RWPE1 (cell line): ENCODE measurements around the gene GBP4.

Source experiments
- CTCF ChIA-PET: fragments of 350-600 bp; sonication (Branson Sonifier 250); formaldehyde crosslinking; extraction: SDS; loops from one replicate; lab custom pipeline; 2021; lab: Yijun Ruan, JAX
- POLR2A ChIA-PET: fragments of 400-600 bp; formaldehyde crosslinking; extraction: SDS; loops from one replicate; lab custom pipeline; 2020; ENCODE audit warnings: antibody characterized with exemption; ENCODE audit not compliant: low non-redundant PET; lab: Yijun Ruan, JAX
- DNase-seq: peaks from one replicate; pipeline ENCODE4 v3.0.0; 2012; ENCODE audit warnings: low spot score
- H3K27ac ChIP-seq: fragments of 450-650 bp; 2 replicates; pipeline ENCODE4 v1.5.1; 2017
- CTCF ChIP-seq: fragments of 450-650 bp; conservative IDR thresholded peaks from 2 replicates; pipeline ENCODE4 v1.5.1; 2017; ENCODE audit warnings: low read depth, mild to moderate bottlenecking

GBP4 gene

GRCh38 chr1:89166705-89167104, 32.0 kb downstream of the GBP4 start:
- no peak for TF ChIP-seq CTCF
- DNase-seq = no peak
- ChIA-PET POLR2A (no interaction called here), CTCF (no interaction called here)
- no peak overlapping the region for H3K27ac ChIP-seq

GRCh38 chr1:89165811-89166210, 32.9 kb downstream of the GBP4 start:
- H3K27ac ChIP-seq = no peak overlapping the region
- no peak for DNase-seq
- ChIA-PET POLR2A (no interaction called here), CTCF (no interaction called here)
- TF ChIP-seq CTCF = no peak

GRCh38 chr1:89151047-89151446, 47.7 kb downstream of the GBP4 start:
- ChIA-PET CTCF (no interaction called here), POLR2A (no interaction called here)
- DNase-seq = no peak
- no peak for TF ChIP-seq CTCF
- H3K27ac ChIP-seq = no peak overlapping the region

- no peak for DNase-seq
- H3K27ac ChIP-seq = no peak overlapping the region
- TF ChIP-seq CTCF = no peak
- POLR2A ChIA-PET = no interaction called here
- CTCF ChIA-PET = interaction anchor here (0.6 to 0.7 kb wide), 4 partner anchors 42 to 146 kb away, joined by 3 to 6 read pairs (median 4); no protein-coding TSS in a partner anchor
Observed at GRCh38 chr1:89149976-89150375, 48.8 kb downstream of the GBP4 start.

GRCh38 chr1:89149229-89149628, 49.5 kb downstream of the GBP4 start:
- no peak for DNase-seq
- ChIA-PET POLR2A (no interaction called here), CTCF (interaction anchor here (0.7 kb wide), 1 partner anchor 43 kb away, joined by 3 read pairs; no protein-coding TSS in a partner anchor)
- TF ChIP-seq CTCF = no peak
- H3K27ac ChIP-seq = no peak overlapping the region

GRCh38 chr1:89147678-89148658, 50.8 kb downstream of the GBP4 start:
- no peak for DNase-seq

More at GRCh38 chr1:89147678-89148658, 50.8 kb downstream of the GBP4 start:
- CTCF ChIA-PET = no interaction called here
- TF ChIP-seq CTCF = no peak
- POLR2A ChIA-PET = no interaction called here
- no peak overlapping the region for H3K27ac ChIP-seq
